ENCODE results near the gene FGF7. TPM values are rescaled to one million over a fixed set of nuclear protein-coding genes. Genes with fewer than 3 reads are reported as not detected.

The FGF7 gene
- total and polyA plus RNA-seq, 12 donors = 0.48 to 14.2 (median 5.2) TPM

DNA sequence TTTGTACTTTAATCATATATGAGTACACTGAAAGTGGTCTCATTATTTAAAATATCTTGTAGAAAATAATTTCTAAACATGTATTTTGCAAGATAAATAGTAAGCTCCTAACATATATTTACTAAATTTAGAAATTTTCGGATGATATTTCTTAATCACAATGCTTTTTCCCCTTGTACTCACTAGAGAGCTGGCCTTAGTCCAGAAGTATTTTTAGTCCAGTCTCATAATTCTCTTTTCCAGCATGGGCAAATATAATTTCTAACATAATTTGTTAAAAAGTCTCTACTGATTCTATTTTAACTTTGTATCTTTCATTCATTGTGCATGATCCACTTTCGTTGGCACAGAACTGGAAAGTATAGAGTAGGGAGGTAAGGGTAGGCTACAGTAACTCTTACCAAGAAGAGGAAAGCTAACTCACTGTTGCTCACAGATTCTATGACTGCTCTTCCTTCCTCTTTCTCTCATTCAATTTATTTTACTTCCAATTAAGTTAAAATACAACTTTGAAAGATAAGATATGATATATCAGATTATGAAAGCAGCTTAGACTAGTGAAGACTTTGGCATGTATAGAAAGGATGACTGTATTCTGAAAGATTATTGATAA, 39.3 kb downstream of the FGF7 start:
- Histone ChIP-seq H3K36me3 (replicated peaks in 1 of 2) (no peaks in the 10 kb centered on the region), H3K4me3 (no peak overlapping the region), H3K27ac (no peak overlapping the region), H3K27me3 (no peaks in the 10 kb centered on the region), H3K4me1 (replicated peaks in 1 of 2) (peaks cover 0 to 5% of the 10 kb centered on the region in 2 donors), H3K9me3 (replicated peaks in 1 of 3) (no peaks in the 10 kb centered on the region)
- intact Hi-C loops (cut with DNase I) = no loop called here
- no peak for DNase-seq
- no peak for TF ChIP-seq POLR2A (IDR thresholded peaks at IDR 0.05)
- TF ChIP-seq, protein P1, sequence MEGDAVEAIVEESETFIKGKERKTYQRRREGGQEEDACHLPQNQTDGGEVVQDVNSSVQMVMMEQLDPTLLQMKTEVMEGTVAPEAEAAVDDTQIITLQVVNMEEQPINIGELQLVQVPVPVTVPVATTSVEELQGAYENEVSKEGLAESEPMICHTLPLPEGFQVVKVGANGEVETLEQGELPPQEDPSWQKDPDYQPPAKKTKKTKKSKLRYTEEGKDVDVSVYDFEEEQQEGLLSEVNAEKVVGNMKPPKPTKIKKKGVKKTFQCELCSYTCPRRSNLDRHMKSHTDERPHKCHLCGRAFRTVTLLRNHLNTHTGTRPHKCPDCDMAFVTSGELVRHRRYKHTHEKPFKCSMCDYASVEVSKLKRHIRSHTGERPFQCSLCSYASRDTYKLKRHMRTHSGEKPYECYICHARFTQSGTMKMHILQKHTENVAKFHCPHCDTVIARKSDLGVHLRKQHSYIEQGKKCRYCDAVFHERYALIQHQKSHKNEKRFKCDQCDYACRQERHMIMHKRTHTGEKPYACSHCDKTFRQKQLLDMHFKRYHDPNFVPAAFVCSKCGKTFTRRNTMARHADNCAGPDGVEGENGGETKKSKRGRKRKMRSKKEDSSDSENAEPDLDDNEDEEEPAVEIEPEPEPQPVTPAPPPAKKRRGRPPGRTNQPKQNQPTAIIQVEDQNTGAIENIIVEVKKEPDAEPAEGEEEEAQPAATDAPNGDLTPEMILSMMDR (IDR thresholded peaks at IDR 0.05) = no peak
- 38 to 52% (median 44%) methylated on average over 2 of the region's 2 CpGs for WGBS, 4 donors

DNA sequence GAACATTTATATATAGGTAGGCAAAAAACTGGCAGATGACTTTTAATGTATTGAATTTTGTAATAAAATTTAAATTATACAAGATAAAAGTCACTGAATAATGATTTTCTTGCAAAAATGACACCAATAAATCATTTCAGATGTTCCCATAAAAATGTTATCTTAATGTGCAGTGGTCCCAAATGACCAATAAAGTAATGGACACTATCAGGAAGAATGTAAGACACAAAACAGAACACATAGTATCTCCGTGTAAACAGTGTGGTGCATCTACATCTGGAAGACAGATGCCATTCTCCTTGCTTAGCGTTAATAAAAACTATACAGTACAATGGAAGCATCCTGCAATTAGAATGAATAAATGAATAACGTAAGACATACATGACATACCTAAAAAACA, 41.5 kb downstream of the FGF7 start:
- Histone ChIP-seq H3K36me3 (replicated peaks in 1 of 2) (no peaks in the 10 kb centered on the region), H3K27ac (no peak overlapping the region), H3K27me3 (no peaks in the 10 kb centered on the region), H3K4me3 (no peak overlapping the region), H3K9me3 (replicated peaks in 1 of 3) (no peaks in the 10 kb centered on the region), H3K4me1 (replicated peaks in 1 of 2) (no peaks in the 10 kb centered on the region)
- 73 to 87% (median 80%) methylated on average over 3 of the region's 3 CpGs for WGBS, 4 donors
- intact Hi-C loops (cut with DNase I) = no loop called here
- DNase-seq = no peak
- TF ChIP-seq POLR2A (IDR thresholded peaks at IDR 0.05) = no peak
- TF ChIP-seq, protein P1 (IDR thresholded peaks at IDR 0.05) = no peak

DNA sequence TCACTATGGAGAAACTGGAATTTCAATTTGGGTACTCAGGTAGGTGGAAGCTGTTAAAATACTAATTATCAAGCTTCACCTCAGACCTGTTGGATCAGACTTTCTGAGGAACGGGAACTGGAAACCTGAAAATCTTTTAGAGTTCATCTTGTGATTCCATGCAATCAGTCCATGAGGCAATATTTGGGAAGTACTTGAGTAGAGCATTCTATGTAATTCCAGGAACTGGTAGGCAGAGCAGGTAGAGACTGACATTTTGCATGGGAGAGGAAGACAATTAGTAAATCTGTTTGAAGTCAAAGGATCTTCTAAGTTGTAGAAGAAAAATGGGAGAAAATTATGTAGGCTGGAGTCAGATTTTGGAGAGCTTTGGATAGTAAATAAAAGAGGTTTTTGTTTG, 43.1 kb downstream of the FGF7 start:
- WGBS, 4 donors = 73 to 92% (median 88%) methylated on average over 1 of the region's 1 CpG
- H3K9me3 ChIP-seq (replicated peaks in 1 of 3) = no peaks in the 10 kb centered on the region
- intact Hi-C loops (cut with DNase I) = no loop called here
- TF ChIP-seq, protein P1 (IDR thresholded peaks at IDR 0.05) = no peak
- no peak for TF ChIP-seq POLR2A (IDR thresholded peaks at IDR 0.05)
- DNase-seq = no peak
- no peak overlapping the region for H3K4me3 ChIP-seq
- H3K27me3 ChIP-seq = no peaks in the 10 kb centered on the region
- no peak overlapping the region for H3K27ac ChIP-seq
- no peaks in the 10 kb centered on the region for H3K4me1 ChIP-seq (replicated peaks in 1 of 2)
- no peaks in the 10 kb centered on the region for H3K36me3 ChIP-seq (replicated peaks in 1 of 2)

DNA sequence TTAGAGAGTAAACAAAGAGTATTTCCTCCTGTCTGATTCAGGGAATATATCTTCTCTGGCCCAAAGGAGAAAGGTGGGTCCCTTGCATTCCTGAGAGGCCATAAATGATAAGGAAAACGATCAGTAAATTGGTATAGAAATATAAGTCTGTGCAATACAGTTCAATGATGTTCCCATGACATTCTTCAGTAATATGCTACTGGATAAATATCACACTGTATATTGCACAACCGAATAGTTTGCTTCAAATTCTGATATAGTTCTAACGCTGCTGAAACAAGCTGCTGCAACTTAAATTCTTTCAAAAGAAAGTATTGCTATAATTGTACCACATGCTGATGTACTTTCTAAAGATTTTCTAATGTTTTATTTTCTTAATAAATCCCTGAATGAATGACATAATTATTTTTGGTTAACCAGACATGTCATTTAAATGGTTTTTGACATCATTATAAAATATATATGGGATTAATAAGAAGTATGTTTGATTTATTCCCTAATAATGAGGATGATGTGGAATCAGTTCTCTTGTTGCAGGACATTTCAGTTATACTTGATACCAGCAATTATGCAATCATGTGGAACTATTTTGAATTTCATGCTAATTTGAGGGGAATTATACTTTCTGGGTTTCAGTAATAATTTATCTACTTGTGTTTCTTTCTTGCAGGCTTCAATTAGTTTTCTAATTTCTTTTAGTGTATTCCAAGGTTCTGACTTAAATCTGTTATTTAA, 44.9 kb downstream of the FGF7 start:
- TF ChIP-seq, protein P1 (IDR thresholded peaks at IDR 0.05) = no peak
- no peak for TF ChIP-seq POLR2A (IDR thresholded peaks at IDR 0.05)
- no peak overlapping the region for H3K27ac ChIP-seq
- WGBS, 4 donors = 69 to 75% (median 72%) methylated on average over 3 of the region's 3 CpGs
- H3K4me3 ChIP-seq = no peak overlapping the region
- no peaks in the 10 kb centered on the region for H3K4me1 ChIP-seq (replicated peaks in 1 of 2)
- no peaks in the 10 kb centered on the region for H3K27me3 ChIP-seq
- no peaks in the 10 kb centered on the region for H3K9me3 ChIP-seq (replicated peaks in 1 of 3)
- no peaks in the 10 kb centered on the region for H3K36me3 ChIP-seq (replicated peaks in 1 of 2)
- no peak for DNase-seq
- intact Hi-C loops (cut with DNase I) = no loop called here

Measured in adrenal gland (tissue), 12 donors.